Measurements from ENCODE around the gene PLTP. TPM values are rescaled to one million over a fixed set of nuclear protein-coding genes. Genes with fewer than 3 reads are reported as not detected.

Gene PLTP
- polyA plus RNA-seq, 1 experiment = 105 TPM

DNA sequence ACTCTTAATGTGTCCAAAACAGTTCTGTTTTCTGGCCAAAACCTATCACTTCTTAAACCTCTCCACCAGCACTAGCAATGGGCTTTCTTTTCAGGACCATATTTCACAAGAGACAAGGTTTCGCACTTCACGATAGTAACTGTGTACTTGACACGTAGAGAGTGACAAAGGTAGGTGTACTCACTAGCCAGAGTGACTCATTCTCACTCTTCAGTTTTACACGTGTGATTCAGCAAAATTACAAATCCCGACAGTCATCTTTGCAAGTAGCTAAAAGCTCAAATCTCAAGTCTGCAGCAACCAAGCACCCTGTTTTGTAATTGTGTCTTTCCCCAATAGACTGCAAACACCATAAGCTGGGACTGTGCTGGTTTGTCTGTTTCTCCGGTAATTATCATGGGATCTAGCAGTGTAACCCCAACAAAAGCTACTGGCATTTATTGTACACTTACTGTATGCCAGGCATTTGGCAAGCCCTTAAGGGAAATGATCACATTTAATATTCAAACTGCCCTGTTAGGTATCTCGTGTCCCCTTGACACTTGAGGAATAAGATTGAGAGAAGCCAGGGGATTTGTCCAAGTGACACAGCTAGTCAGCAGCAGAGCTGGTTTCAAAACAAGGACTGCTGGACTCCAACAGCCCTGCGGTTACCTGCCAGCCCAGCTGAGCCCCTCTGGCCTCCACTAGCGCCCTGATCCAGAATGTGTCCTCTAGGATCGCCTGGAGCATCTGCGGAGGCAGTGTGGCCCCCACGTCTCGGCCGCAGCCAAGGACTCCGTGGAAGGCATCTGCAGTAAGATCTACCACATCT lies 32.4 kb upstream of the PLTP start:
- POLR2A ChIA-PET = interaction anchor here (1.6 kb wide), 1 partner anchor 10 kb away, joined by 10 read pairs; the partner anchor contains the start of gene PCIF1
- Histone ChIP-seq H3K27me3 (ENCODE audit: control insufficient read depth, insufficient read depth, low read length) (no peaks in the 10 kb centered on the region), H3K4me3 (ENCODE audit: low read depth, low read length) (no peak overlapping the region), H3K27ac (ENCODE audit: low read depth, low read length) (no peak overlapping the region), H3K9me3 (ENCODE audit: control insufficient read depth, insufficient read depth, low read length) (no peaks in the 10 kb centered on the region; the same call in 1 of the 2 replicates)
- DNase-seq (ENCODE audit: low read depth, low spot score) = no peak
- TF ChIP-seq, protein P1, sequence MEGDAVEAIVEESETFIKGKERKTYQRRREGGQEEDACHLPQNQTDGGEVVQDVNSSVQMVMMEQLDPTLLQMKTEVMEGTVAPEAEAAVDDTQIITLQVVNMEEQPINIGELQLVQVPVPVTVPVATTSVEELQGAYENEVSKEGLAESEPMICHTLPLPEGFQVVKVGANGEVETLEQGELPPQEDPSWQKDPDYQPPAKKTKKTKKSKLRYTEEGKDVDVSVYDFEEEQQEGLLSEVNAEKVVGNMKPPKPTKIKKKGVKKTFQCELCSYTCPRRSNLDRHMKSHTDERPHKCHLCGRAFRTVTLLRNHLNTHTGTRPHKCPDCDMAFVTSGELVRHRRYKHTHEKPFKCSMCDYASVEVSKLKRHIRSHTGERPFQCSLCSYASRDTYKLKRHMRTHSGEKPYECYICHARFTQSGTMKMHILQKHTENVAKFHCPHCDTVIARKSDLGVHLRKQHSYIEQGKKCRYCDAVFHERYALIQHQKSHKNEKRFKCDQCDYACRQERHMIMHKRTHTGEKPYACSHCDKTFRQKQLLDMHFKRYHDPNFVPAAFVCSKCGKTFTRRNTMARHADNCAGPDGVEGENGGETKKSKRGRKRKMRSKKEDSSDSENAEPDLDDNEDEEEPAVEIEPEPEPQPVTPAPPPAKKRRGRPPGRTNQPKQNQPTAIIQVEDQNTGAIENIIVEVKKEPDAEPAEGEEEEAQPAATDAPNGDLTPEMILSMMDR (IDR thresholded peaks at IDR 0.05; ENCODE audit: low read depth, low read length) = no peak
- CTCF ChIA-PET = interaction anchor here (0.5 to 2.7 kb wide), 4 partner anchors 13 to 145 kb away, joined by 3 to 9 read pairs (median 4); no protein-coding TSS in a partner anchor

DNA sequence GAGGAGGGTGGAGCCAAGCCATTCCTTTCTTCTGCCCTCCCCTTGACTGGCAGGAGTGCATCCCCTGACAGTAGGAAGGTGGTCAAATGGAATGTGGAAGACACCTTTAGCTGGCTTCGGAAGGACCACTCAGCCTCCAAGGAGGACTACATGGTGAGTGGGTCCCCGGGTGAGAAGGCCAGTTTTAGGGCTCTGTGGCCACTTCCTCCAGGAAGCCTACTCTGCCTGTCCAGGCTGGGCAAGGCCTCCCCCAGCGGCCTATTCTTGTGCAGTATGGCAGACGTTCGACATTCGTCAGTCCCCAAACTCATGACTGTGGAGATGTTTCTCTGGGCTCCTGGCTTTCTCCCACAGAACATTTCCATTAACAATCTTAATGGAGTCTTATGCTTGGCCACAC lies 31.7 kb upstream of the PLTP start:
- Histone ChIP-seq H3K9me3 (ENCODE audit: control insufficient read depth, insufficient read depth, low read length) (no peaks in the 10 kb centered on the region; the same call in 1 of the 2 replicates), H3K4me3 (ENCODE audit: low read depth, low read length) (no peak overlapping the region), H3K27me3 (ENCODE audit: control insufficient read depth, insufficient read depth, low read length) (no peaks in the 10 kb centered on the region), H3K27ac (ENCODE audit: low read depth, low read length) (no peak overlapping the region)
- no peak for DNase-seq (ENCODE audit: low read depth, low spot score)
- TF ChIP-seq, protein P1 (IDR thresholded peaks at IDR 0.05; ENCODE audit: low read depth, low read length) = no peak
- POLR2A ChIA-PET = interaction anchor here (0.6 to 1.6 kb wide), 2 partner anchors 9 to 11 kb away, joined by 8 to 10 read pairs; partner anchors contain the start of gene PCIF1
- CTCF ChIA-PET = interaction anchor here (1.0 to 2.7 kb wide), 3 partner anchors 26 to 144 kb away, joined by 4 to 9 read pairs (median 4); no protein-coding TSS in a partner anchor

DNA sequence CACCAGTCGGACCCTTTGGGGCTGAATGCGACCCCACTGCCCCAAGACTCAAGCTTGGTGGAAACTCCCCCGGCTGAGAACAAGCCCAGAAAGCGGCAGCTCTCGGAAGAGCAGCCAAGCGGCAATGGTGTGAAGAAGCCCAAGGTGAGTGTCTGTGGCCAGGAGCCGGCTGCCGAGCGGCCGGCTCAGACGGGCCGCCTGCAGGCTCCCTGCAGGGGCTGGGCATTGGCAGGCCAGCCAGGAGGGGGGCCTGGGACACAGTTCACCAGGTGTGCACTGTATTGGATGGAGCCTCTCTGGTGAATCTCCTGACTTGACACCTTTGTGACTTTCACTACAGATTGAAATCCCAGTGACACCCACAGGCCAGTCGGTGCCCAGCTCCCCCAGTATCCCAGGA lies 28.5 kb upstream of the PLTP start:
- Histone ChIP-seq H3K4me3 (ENCODE audit: low read depth, low read length) (no peak overlapping the region), H3K27me3 (ENCODE audit: control insufficient read depth, insufficient read depth, low read length) (no peaks in the 10 kb centered on the region), H3K27ac (ENCODE audit: low read depth, low read length) (no peak overlapping the region), H3K9me3 (ENCODE audit: control insufficient read depth, insufficient read depth, low read length) (no peaks in the 10 kb centered on the region; the same call in 1 of the 2 replicates)
- CTCF ChIA-PET = interaction anchor here (1.0 kb wide), 2 partner anchors 29 to 49 kb away, joined by 3 read pairs; no protein-coding TSS in a partner anchor
- TF ChIP-seq, protein P1 (IDR thresholded peaks at IDR 0.05; ENCODE audit: low read depth, low read length) = no peak
- no peak for DNase-seq (ENCODE audit: low read depth, low spot score)
- POLR2A ChIA-PET = interaction anchor here (1.2 kb wide), 1 partner anchor 29 kb away, joined by 3 read pairs; the partner anchor contains the start of gene PLTP

DNA sequence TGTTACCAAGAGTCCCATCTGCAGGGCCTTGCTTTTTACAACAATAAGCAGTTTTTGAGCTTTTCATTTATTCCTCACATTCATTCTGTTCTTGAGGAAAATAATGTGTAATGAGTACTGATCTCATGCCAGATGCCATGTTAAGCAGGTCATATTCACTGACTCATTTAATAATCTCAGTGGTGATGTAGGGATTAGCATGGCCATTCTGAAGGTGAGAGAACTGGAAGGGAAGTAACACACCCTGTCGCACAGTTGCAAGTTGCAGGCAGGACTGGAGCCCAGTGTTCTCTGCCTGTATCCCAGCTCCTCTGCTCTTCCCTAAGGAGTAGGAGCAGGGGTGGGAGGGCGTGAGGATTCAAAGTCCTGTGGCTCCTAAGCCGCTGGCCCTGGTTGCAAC lies 28.1 kb upstream of the PLTP start:
- DNase-seq (ENCODE audit: low read depth, low spot score) = no peak
- Histone ChIP-seq H3K9me3 (ENCODE audit: control insufficient read depth, insufficient read depth, low read length) (no peaks in the 10 kb centered on the region), H3K27me3 (ENCODE audit: control insufficient read depth, insufficient read depth, low read length) (no peaks in the 10 kb centered on the region), H3K4me3 (ENCODE audit: low read depth, low read length) (no peak overlapping the region), H3K27ac (ENCODE audit: low read depth, low read length) (no peak overlapping the region)
- TF ChIP-seq, protein P1 (IDR thresholded peaks at IDR 0.05; ENCODE audit: low read depth, low read length) = no peak
- ChIA-PET POLR2A (interaction anchor here (1.2 kb wide), 1 partner anchor 29 kb away, joined by 3 read pairs; the partner anchor contains the start of gene PLTP), CTCF (interaction anchor here (1.0 kb wide), 2 partner anchors 30 to 48 kb away, joined by 3 read pairs; no protein-coding TSS in a partner anchor)
